Calu3 (cell line): ENCODE results near the gene ARID1A. TPM values are rescaled to one million over a fixed set of nuclear protein-coding genes. Genes with fewer than 3 reads are reported as not detected.
"Not testable (repeated sequence)": the region's sequence is repeated elsewhere in the genome, so short reads cannot be mapped to it uniquely, and the experiment has no call there.

Experiments used
- BruUV-seq: library from RNA; stranded (reverse); fragments of 400-500 nt; replicated peaks from 2 replicates; lab custom pipeline; 2021; lab: Mats Ljungman, UMichigan
- CTCF ChIA-PET: fragments of 300-600 bp; sonication (Branson Sonifier 250); formaldehyde crosslinking; loops from one replicate; lab custom pipeline; 2022; ENCODE audit warnings: antibody characterized with exemption; lab: Charles Lee
- DNase-seq: peaks from one replicate; pipeline ENCODE4 v3.0.0; 2022
- H3K27ac Mint-ChIP-seq: one replicate; pipeline ENCODE4 v1.8.0; 2022; ENCODE audit warnings: mixed read lengths; ENCODE audit not compliant: unreplicated experiment
- H3K27me3 Mint-ChIP-seq: one replicate; pipeline ENCODE4 v1.8.0; 2022; ENCODE audit warnings: mixed read lengths; ENCODE audit not compliant: unreplicated experiment
- H3K36me3 Mint-ChIP-seq: one replicate; pipeline ENCODE4 v1.8.0; 2022; ENCODE audit warnings: mild to moderate bottlenecking, moderate library complexity, mixed read lengths; ENCODE audit not compliant: insufficient read depth, unreplicated experiment
- H3K4me1 Mint-ChIP-seq: one replicate; pipeline ENCODE4 v1.8.0; 2022; ENCODE audit warnings: mild to moderate bottlenecking, low read depth, mixed read lengths; ENCODE audit not compliant: unreplicated experiment
- H3K4me3 Mint-ChIP-seq: one replicate; pipeline ENCODE4 v1.8.0; 2022; ENCODE audit warnings: mild to moderate bottlenecking, low read depth, moderate library complexity, mixed read lengths; ENCODE audit not compliant: unreplicated experiment
- H3K9me3 Mint-ChIP-seq: one replicate; pipeline ENCODE4 v1.8.0; 2022; ENCODE audit warnings: low read depth, mixed read lengths; ENCODE audit not compliant: unreplicated experiment
- CTCF ChIP-seq: fragments of 200-600 bp; IDR thresholded peaks from one replicate; pipeline ENCODE4 v1.8.0; 2022; ENCODE audit warnings: antibody characterized with exemption; ENCODE audit not compliant: unreplicated experiment
- intact Hi-C: fragments of 100-400 bp; cut with micrococcal nuclease; formaldehyde crosslinking; loops from one replicate; pipeline ENCODE4 v1.10.0; 2022; ENCODE audit not compliant: unreplicated experiment
- total RNA-seq: library from RNA; stranded (reverse); gene quantifications from 2 replicates; pipeline ENCODE4 v1.2.3, GENCODE V29; 2022

Gene ARID1A
- total RNA-seq, 1 experiment from 2014 or later = 51.7 TPM

- not testable (repeated sequence) for H3K4me3 Mint-ChIP-seq, H3K9me3 Mint-ChIP-seq, H3K27me3 Mint-ChIP-seq, BruUV-seq, H3K27ac Mint-ChIP-seq, H3K36me3 Mint-ChIP-seq, H3K4me1 Mint-ChIP-seq
- CTCF ChIA-PET = interaction anchor here (1.5 kb wide), 1 partner anchor 11 kb away, joined by 8 read pairs; no protein-coding TSS in a partner anchor
- TF ChIP-seq CTCF = peak; percentile 64
- DNase-seq = peak; percentile 70
- intact Hi-C loops = loop anchor here (2.0 kb wide), 1 partner anchor 69 kb away; no protein-coding TSS in a partner anchor
Observed at GRCh38 chr1:26810105-26810504, 114.3 kb downstream of the ARID1A start.

GRCh38 chr1:26811057-26811456 lies 115.2 kb downstream of the ARID1A start:
- no peaks in the 10 kb centered on the region for H3K27me3 Mint-ChIP-seq
- TF ChIP-seq CTCF = no peak

DNA sequence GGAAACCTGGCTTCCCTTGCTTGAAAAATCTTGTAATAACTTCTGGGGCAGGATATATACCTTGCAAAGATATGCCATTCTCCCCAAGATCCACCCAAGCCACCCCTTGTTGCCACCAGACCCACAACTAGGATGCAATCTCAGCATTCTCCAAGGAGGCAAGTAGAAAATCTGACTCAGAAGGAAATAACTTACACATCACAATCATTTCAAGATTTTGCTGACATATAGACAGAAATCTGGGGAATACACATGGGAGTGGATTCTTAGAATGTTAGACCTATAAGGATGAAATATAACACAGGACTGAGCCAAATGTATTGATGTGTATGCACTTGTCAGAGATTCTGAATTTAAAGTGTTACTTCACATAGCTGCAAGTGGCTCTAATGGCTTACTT lies 115.9 kb downstream of the ARID1A start:
- no peaks in the 10 kb centered on the region for H3K9me3 Mint-ChIP-seq
- H3K27ac Mint-ChIP-seq = no peak overlapping the region
- no peak for DNase-seq
- CTCF ChIA-PET = interaction anchor here (0.6 to 1.3 kb wide), 3 partner anchors 13 to 697 kb away, joined by 3 to 4 read pairs (median 3); no protein-coding TSS in a partner anchor
- no peak overlapping the region for H3K4me3 Mint-ChIP-seq
- no peaks in the 10 kb centered on the region for H3K36me3 Mint-ChIP-seq
- intact Hi-C loops = loop anchor here (2.0 kb wide), 1 partner anchor 67 kb away; no protein-coding TSS in a partner anchor
- BruUV-seq = no TSS peak
- no peaks in the 10 kb centered on the region for H3K27me3 Mint-ChIP-seq
- no peak for TF ChIP-seq CTCF
- no peaks in the 10 kb centered on the region for H3K4me1 Mint-ChIP-seq

More at GRCh38 chr1:26811057-26811456, 115.2 kb downstream of the ARID1A start:
- CTCF ChIA-PET = interaction anchor here (1.2 to 1.3 kb wide), 2 partner anchors 14 to 38 kb away, joined by 3 to 4 read pairs; no protein-coding TSS in a partner anchor
- intact Hi-C loops = loop anchor here (2.0 kb wide), 1 partner anchor 68 kb away; no protein-coding TSS in a partner anchor
- no peak overlapping the region for H3K27ac Mint-ChIP-seq
- no peaks in the 10 kb centered on the region for H3K9me3 Mint-ChIP-seq
- no peaks in the 10 kb centered on the region for H3K36me3 Mint-ChIP-seq
- no peak overlapping the region for H3K4me3 Mint-ChIP-seq
- H3K4me1 Mint-ChIP-seq = no peaks in the 10 kb centered on the region
- BruUV-seq = no TSS peak
- no peak for DNase-seq

DNA sequence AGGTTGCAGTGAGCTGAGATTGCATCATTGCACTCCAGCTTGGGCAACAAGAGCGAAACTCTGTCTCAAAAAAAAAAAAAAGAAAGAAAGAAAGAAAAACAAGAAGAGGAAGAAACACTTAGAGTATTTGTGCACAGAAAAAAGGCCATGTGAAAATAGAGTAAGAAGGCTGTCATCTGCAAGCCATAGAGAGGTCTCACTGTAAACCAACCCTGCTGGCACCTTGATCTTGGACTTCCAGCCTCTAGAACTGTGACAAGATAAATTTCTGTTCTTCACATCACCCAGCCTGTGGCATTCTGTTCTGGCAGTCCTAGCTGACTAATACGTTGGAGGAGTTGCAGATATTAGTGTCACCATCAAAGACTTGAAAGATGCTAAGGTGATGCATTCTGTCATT lies 118.6 kb downstream of the ARID1A start:
- H3K36me3 Mint-ChIP-seq = no peaks in the 10 kb centered on the region
- no peaks in the 10 kb centered on the region for H3K9me3 Mint-ChIP-seq
- H3K4me3 Mint-ChIP-seq = no peak overlapping the region
- no peak for DNase-seq
- TF ChIP-seq CTCF = no peak
- H3K4me1 Mint-ChIP-seq = no peaks in the 10 kb centered on the region
- no TSS peak for BruUV-seq
- no peaks in the 10 kb centered on the region for H3K27me3 Mint-ChIP-seq
- intact Hi-C loops = no loop called here
- no peak overlapping the region for H3K27ac Mint-ChIP-seq
- CTCF ChIA-PET = interaction anchor here (0.6 kb wide), 1 partner anchor 15 kb away, joined by 3 read pairs; no protein-coding TSS in a partner anchor
